CD4-positive, alpha-beta T cell treated with Interleukin-21 for 1 hour (primary cell): ENCODE data around the gene POMT1.

Source experiments
- DNase-seq: peaks from one replicate; pipeline ENCODE4 v3.0.0-alpha.2; 2020

The POMT1 gene

DNA sequence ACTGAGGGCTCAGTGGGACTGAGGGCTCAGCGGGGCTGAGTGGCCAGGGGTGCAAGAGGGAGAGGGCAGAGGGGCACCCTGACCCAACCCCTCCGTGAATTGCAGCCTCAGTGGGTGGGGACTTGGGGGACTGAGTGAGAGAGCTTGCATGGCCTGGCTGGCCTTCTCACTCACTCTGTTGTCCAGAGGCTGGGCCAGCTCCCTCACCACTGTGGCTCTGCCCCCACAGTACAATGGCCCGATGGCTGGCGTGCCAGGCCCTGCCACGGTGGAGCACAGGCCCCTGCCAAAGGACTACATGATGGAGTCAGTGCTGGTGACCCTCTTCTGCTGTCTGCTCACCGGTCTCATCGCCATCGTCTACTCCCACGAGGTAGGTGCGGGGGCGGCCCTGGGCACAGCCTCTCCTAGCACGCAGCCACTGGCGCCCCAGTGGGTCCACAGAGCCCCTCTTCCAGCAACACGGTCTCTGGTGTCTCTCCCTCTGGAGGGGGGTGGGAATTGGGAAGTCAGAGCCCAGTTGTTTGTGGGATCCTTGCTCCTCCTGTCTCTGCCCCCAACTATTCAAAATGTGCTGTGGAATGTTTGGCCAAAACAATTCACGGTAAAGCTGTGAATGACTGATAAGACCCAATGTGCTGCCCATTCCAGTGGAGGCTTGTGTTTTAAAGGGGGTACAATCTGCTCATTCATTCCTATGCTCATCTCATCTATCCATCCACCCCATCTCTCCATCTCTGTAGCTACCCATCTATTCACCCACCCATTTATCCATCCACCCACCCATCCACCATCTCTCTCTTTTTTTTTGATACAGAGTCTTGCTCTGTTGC, 53.3 kb downstream of the POMT1 start:
- DNase-seq, result no peak

DNA sequence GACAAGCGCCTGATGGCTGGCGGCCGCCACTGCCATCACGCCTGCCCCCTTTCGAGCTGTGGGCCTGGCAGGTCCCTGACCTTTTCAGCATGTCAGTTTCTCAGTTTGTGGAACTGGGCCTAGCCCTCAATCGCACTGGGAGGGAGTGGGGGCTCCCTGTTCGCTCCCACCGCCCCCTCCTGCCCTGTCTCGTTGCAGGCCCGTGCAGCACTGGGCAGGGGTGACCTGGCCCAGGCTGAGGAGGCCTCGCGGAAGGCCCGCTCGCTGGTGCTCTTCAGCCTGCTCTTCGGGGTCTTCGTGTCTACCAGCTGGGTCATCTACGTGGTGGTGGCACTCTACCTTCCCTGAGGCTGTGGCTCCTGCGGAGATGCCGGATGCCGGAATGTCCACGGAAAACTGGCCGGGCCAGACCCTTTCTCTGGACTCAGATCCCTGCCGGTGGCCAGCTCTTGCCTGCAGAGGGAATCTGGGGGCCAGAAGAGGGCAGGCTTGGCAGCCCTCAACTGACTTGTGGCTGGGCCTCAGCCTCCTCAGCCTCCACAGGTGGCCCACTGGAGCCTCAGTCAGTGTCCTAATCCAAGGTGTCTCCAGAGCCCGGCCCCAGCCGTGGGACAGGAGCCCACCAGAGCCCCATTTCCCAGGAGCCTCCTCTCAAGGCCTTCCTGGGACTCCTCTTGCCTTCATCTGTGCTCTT, 55.3 kb downstream of the POMT1 start:
- DNase-seq, result no peak

- no peak for DNase-seq
These were observed 56.8 kb downstream of the POMT1 start for GRCh38 chr9:131559421-131560000.

DNA sequence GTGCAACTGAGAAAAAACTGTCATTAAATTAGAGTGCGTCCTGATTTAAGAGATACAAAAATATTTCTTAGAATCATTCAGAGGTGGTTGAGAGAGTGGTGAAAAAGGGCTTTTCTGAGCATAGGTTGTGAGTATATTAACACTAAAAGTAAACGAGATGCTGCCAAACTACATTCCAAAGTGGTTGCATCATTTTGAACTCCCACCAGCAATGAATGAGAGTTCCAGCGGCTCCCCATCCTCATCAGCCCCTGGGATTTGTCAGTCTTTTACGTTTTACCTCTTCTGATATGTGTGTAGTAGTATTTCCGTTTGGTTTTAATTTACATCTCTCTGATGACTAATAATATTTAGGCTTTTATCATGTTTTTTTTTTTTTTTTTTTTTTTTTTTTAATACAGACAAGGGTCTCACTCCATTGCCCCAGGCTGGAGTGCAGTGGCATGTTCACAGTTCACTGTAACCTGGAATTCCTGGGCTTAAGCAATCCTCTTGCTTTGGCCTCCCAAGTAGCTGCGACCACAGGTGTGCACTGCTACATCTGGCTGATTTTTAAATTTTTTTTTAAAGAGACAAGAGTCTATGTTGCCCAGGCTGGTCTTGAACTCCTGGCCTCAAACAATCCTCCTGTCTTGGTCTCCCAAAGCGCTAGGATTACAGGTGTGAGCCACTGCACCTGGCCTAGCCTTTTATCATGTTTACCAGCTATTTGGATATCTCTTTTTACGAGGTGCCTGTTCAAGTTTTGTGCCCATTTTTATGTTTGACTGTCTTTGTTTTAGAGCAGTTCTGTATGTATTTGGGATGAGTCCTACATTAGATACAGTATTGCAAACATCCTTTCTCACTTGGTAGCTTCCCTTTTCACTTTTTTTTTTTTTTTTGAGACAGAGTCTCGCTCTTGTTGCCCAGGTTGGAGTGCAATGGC, 59.6 kb downstream of the POMT1 start:
- no peak for DNase-seq

DNA sequence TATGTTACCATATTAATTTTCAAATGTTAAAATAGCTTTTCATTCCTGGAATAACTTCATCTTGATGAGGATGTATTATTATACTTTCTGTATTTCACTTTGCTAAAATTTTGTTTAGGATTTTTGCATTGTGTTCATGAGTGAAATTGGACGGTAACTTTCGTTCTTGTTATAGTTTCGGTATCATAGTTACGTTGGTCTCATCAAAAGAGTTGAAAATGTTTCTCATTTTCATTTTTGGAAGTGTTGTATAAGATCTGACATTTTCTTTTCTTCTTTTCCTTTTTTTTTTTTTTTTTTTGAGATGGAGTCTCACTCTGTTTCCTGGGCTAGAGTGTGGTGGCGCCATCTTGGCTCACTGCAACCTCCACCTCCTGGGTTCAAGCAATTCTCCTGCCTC, 62.7 kb downstream of the POMT1 start:
- DNase-seq, result no peak

DNA sequence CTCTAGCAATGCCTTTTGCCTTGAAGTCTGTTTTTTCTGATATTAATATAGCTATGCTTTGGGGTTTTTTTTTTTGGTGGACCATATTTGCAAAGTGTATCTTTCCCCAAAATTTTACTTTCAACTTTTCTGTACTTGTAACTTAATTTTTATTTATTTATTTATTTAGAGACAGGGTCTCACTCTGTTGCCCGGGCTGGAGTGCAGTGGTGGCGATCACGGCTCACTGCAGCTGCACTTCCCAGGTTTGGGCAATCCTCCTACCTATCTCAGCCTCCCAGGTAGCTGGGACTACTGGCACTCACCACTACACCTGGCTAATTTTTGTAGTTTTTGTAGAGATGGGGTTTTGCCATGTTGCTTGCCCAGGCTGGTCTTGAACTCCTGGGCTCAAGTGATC, 63.4 kb downstream of the POMT1 start:
- DNase-seq, result no peak

DNA sequence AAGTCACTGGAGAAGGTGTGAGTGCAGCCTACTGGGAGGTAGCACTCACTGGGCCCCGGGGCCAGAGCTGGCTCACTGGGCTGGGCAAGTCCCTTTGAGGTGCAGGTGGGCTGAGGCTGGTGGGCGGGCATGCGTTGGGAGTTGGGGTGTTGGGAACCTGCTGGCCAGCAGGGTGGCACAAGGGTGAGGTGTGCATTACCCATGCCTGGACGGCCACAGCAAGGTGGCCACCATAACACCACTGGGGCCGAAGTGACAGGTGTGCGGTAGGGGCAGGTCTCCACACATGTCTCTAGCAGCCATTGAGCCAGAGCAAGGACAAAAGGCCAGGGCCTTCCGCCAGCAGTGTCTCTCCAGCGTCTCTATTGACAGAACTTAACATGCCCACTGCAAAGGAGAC, 65.2 kb downstream of the POMT1 start:
- DNase-seq, result no peak
